ENCODE results near the gene MARK1. TPM values are rescaled to one million over a fixed set of nuclear protein-coding genes. Genes with fewer than 3 reads are reported as not detected.
"Not testable (repeated sequence)": the region's sequence is repeated elsewhere in the genome, so short reads cannot be mapped to it uniquely, and the experiment has no call there.

MARK1 gene
- total RNA-seq, 2 donors from 2014 or later, result 0.10 TPM; not detected in 1

- ATAC-seq (no peak), DNase-seq (no peak)
- H3K27me3 Mint-ChIP-seq, result peaks cover 6% of the 10 kb centered on the region
- H3K4me3 Mint-ChIP-seq, result no peak overlapping the region
- H3K27ac Mint-ChIP-seq, result no peak overlapping the region
- no peaks in the 10 kb centered on the region for H3K4me1 Mint-ChIP-seq
- H3K36me3 Mint-ChIP-seq (ENCODE audit: low read depth), result no peaks in the 10 kb centered on the region
- H3K9me3 ChIP-seq (ENCODE audit: control insufficient read depth, low read length, poor library complexity, severe bottlenecking), result no peaks in the 10 kb centered on the region
Measured at GRCh38 chr1:220595179-220595578, 67.2 kb downstream of the MARK1 start.

- H3K27ac Mint-ChIP-seq, result no peak overlapping the region
- no peaks in the 10 kb centered on the region for H3K36me3 Mint-ChIP-seq (ENCODE audit: low read depth)
- H3K27me3 Mint-ChIP-seq, result no peaks in the 10 kb centered on the region
- no peaks in the 10 kb centered on the region for H3K4me1 Mint-ChIP-seq
- no peak for ATAC-seq
- H3K9me3 ChIP-seq (ENCODE audit: control insufficient read depth, low read length, poor library complexity, severe bottlenecking), result no peaks in the 10 kb centered on the region
- no peak overlapping the region for H3K4me3 Mint-ChIP-seq
- no peak for DNase-seq
Measured at GRCh38 chr1:220604926-220605325, 77.0 kb downstream of the MARK1 start.

GRCh38 chr1:220605651-220606050 lies 77.7 kb downstream of the MARK1 start:
- H3K27ac Mint-ChIP-seq; H3K9me3 ChIP-seq (ENCODE audit: control insufficient read depth, low read length, poor library complexity, severe bottlenecking); H3K4me1 Mint-ChIP-seq; H3K36me3 Mint-ChIP-seq (ENCODE audit: low read depth); H3K27me3 Mint-ChIP-seq; ATAC-seq; H3K4me3 Mint-ChIP-seq; DNase-seq: not testable (repeated sequence)

- not testable (repeated sequence) for H3K36me3 Mint-ChIP-seq (ENCODE audit: low read depth); H3K4me3 Mint-ChIP-seq; H3K27ac Mint-ChIP-seq; H3K27me3 Mint-ChIP-seq; ATAC-seq; H3K4me1 Mint-ChIP-seq; H3K9me3 ChIP-seq (ENCODE audit: control insufficient read depth, low read length, poor library complexity, severe bottlenecking); DNase-seq
Measured at GRCh38 chr1:220611100-220611499, 83.2 kb downstream of the MARK1 start.

GRCh38 chr1:220616836-220617235 lies 88.9 kb downstream of the MARK1 start:
- H3K4me1 Mint-ChIP-seq, result no peaks in the 10 kb centered on the region
- H3K27ac Mint-ChIP-seq, result no peak overlapping the region
- no peaks in the 10 kb centered on the region for H3K9me3 ChIP-seq (ENCODE audit: control insufficient read depth, low read length, poor library complexity, severe bottlenecking)
- DNase-seq (no peak), ATAC-seq (no peak)
- peaks cover 19% of the 10 kb centered on the region for H3K27me3 Mint-ChIP-seq
- no peak overlapping the region for H3K4me3 Mint-ChIP-seq
- no peaks in the 10 kb centered on the region for H3K36me3 Mint-ChIP-seq (ENCODE audit: low read depth)

- Mint-ChIP-seq H3K4me1 (peaks cover 4% of the 10 kb centered on the region), H3K36me3 (ENCODE audit: low read depth) (no peaks in the 10 kb centered on the region), H3K27ac (no peak overlapping the region), H3K27me3 (peaks cover 41% of the 10 kb centered on the region), H3K4me3 (no peak overlapping the region)
- no peaks in the 10 kb centered on the region for H3K9me3 ChIP-seq (ENCODE audit: control insufficient read depth, low read length, poor library complexity, severe bottlenecking)
- no peak for ATAC-seq
- DNase-seq, result no peak
Measured at GRCh38 chr1:220628431-220628830, 100.5 kb downstream of the MARK1 start.

- no peaks in the 10 kb centered on the region for H3K9me3 ChIP-seq (ENCODE audit: control insufficient read depth, low read length, poor library complexity, severe bottlenecking)
- peaks cover 26% of the 10 kb centered on the region for H3K27me3 Mint-ChIP-seq
- H3K27ac Mint-ChIP-seq, result no peak overlapping the region
- no peaks in the 10 kb centered on the region for H3K4me1 Mint-ChIP-seq
- ATAC-seq, result no peak
- DNase-seq, result no peak
- H3K36me3 Mint-ChIP-seq (ENCODE audit: low read depth), result no peaks in the 10 kb centered on the region
- H3K4me3 Mint-ChIP-seq, result no peak overlapping the region
Measured at GRCh38 chr1:220631238-220631815, 103.4 kb downstream of the MARK1 start.

- H3K27ac Mint-ChIP-seq, result no peak overlapping the region
- no peak for ATAC-seq
- H3K27me3 Mint-ChIP-seq, result peaks cover 11% of the 10 kb centered on the region
Measured at GRCh38 chr1:220637759-220638158, 109.8 kb downstream of the MARK1 start.

GRCh38 chr1:220642285-220642684 lies 114.3 kb downstream of the MARK1 start:
- DNase-seq, result no peak
- Mint-ChIP-seq H3K27me3 (peaks cover 17% of the 10 kb centered on the region), H3K36me3 (ENCODE audit: low read depth) (no peaks in the 10 kb centered on the region)

More at GRCh38 chr1:220637759-220638158, 109.8 kb downstream of the MARK1 start:
- Mint-ChIP-seq H3K36me3 (ENCODE audit: low read depth) (no peaks in the 10 kb centered on the region), H3K4me1 (no peaks in the 10 kb centered on the region), H3K4me3 (no peak overlapping the region)
- no peaks in the 10 kb centered on the region for H3K9me3 ChIP-seq (ENCODE audit: control insufficient read depth, low read length, poor library complexity, severe bottlenecking)
- DNase-seq, result no peak

GRCh38 chr1:220652995-220653394 lies 125.1 kb downstream of the MARK1 start:
- H3K4me1 Mint-ChIP-seq, result peaks cover 5% of the 10 kb centered on the region
- no peak for ATAC-seq
- peaks cover 13% of the 10 kb centered on the region for H3K27me3 Mint-ChIP-seq
- H3K27ac Mint-ChIP-seq, result no peak overlapping the region
- no peak for DNase-seq
- no peak overlapping the region for H3K4me3 Mint-ChIP-seq
- no peaks in the 10 kb centered on the region for H3K9me3 ChIP-seq (ENCODE audit: control insufficient read depth, low read length, poor library complexity, severe bottlenecking)
- no peaks in the 10 kb centered on the region for H3K36me3 Mint-ChIP-seq (ENCODE audit: low read depth)

More at GRCh38 chr1:220642285-220642684, 114.3 kb downstream of the MARK1 start:
- H3K4me3 Mint-ChIP-seq, result no peak overlapping the region
- no peaks in the 10 kb centered on the region for H3K4me1 Mint-ChIP-seq
- no peak for ATAC-seq
- no peaks in the 10 kb centered on the region for H3K9me3 ChIP-seq (ENCODE audit: control insufficient read depth, low read length, poor library complexity, severe bottlenecking)
- no peak overlapping the region for H3K27ac Mint-ChIP-seq

- Mint-ChIP-seq H3K27me3 (peaks cover 13% of the 10 kb centered on the region), H3K4me1 (peaks cover 5% of the 10 kb centered on the region), H3K36me3 (ENCODE audit: low read depth) (no peaks in the 10 kb centered on the region), H3K27ac (no peak overlapping the region), H3K4me3 (no peak overlapping the region)
- no peaks in the 10 kb centered on the region for H3K9me3 ChIP-seq (ENCODE audit: control insufficient read depth, low read length, poor library complexity, severe bottlenecking)
- ATAC-seq, result no peak
- DNase-seq, result no peak
Measured at GRCh38 chr1:220655509-220655908, 127.6 kb downstream of the MARK1 start.

GRCh38 chr1:220655961-220656740 lies 128.2 kb downstream of the MARK1 start:
- Mint-ChIP-seq H3K27me3 (peaks cover 19% of the 10 kb centered on the region), H3K4me1 (peaks cover 5% of the 10 kb centered on the region), H3K36me3 (ENCODE audit: low read depth) (no peaks in the 10 kb centered on the region), H3K27ac (no peak overlapping the region), H3K4me3 (no peak overlapping the region)
- no peak for ATAC-seq
- H3K9me3 ChIP-seq (ENCODE audit: control insufficient read depth, low read length, poor library complexity, severe bottlenecking), result no peaks in the 10 kb centered on the region
- DNase-seq, result no peak

GRCh38 chr1:220666349-220666748 lies 138.4 kb downstream of the MARK1 start:
- no peaks in the 10 kb centered on the region for H3K9me3 ChIP-seq (ENCODE audit: control insufficient read depth, low read length, poor library complexity, severe bottlenecking)
- H3K36me3 Mint-ChIP-seq (ENCODE audit: low read depth), result peaks cover 3% of the 10 kb centered on the region
- H3K4me3 Mint-ChIP-seq, result no peak overlapping the region
- ATAC-seq, result no peak
- peaks cover 36% of the 10 kb centered on the region for H3K27me3 Mint-ChIP-seq
- DNase-seq, result no peak
- no peak overlapping the region for H3K27ac Mint-ChIP-seq
- no peaks in the 10 kb centered on the region for H3K4me1 Mint-ChIP-seq

GRCh38 chr1:220669005-220669404 lies 141.1 kb downstream of the MARK1 start:
- Mint-ChIP-seq H3K27ac (no peak overlapping the region), H3K4me3 (no peak overlapping the region), H3K36me3 (ENCODE audit: low read depth) (peaks cover 3% of the 10 kb centered on the region), H3K4me1 (no peaks in the 10 kb centered on the region), H3K27me3 (peaks cover 27% of the 10 kb centered on the region)
- DNase-seq (no peak), ATAC-seq (no peak)
- H3K9me3 ChIP-seq (ENCODE audit: control insufficient read depth, low read length, poor library complexity, severe bottlenecking), result no peaks in the 10 kb centered on the region
